Osteoblast (primary cell): ENCODE results near the gene CDH4. TPM values are rescaled to one million over a fixed set of nuclear protein-coding genes. Genes with fewer than 3 reads are reported as not detected.

ENCODE experiments used
- DNase-seq: peaks from one replicate; pipeline ENCODE4 v3.0.0; 2011; ENCODE audit warnings: low spot score, mixed read lengths; ENCODE audit not compliant: insufficient read length; ENCODE audit errors: missing footprints
- H2AFZ ChIP-seq: 2 replicates; pipeline ENCODE4 v1.6.0; 2011; ENCODE audit warnings: mild to moderate bottlenecking, low read length
- H3K27ac ChIP-seq: 2 replicates; pipeline ENCODE4 v1.5.1; 2011; ENCODE audit warnings: mild to moderate bottlenecking, low read depth, low read length, moderate library complexity
- H3K27me3 ChIP-seq: 2 replicates; pipeline ENCODE4 v1.6.0; 2012; ENCODE audit warnings: mild to moderate bottlenecking, control low read depth, inconsistent platforms, low read length, moderate library complexity; ENCODE audit not compliant: insufficient read depth
- H3K36me3 ChIP-seq: 2 replicates; pipeline ENCODE4 v1.5.1; 2011; ENCODE audit warnings: mild to moderate bottlenecking, low read length, control low read depth, moderate library complexity; ENCODE audit not compliant: insufficient read depth
- H3K4me1 ChIP-seq: 2 replicates; pipeline ENCODE4 v1.5.1; 2011; ENCODE audit warnings: mild to moderate bottlenecking, low read length, control low read depth, moderate library complexity; ENCODE audit not compliant: insufficient read depth
- H3K4me2 ChIP-seq: 2 replicates; pipeline ENCODE4 v1.6.0; 2011; ENCODE audit warnings: mild to moderate bottlenecking, low read length; ENCODE audit not compliant: insufficient read depth
- H3K4me3 ChIP-seq: fragments of 200-600 bp; sonication (generic); 3 replicates; pipeline ENCODE4 v1.5.1; 2012; ENCODE audit warnings: mild to moderate bottlenecking, low read length, inconsistent platforms; ENCODE audit not compliant: insufficient read depth
- H3K79me2 ChIP-seq: 2 replicates; pipeline ENCODE4 v1.6.0; 2012; ENCODE audit warnings: mild to moderate bottlenecking, low read length, control low read depth, inconsistent platforms; ENCODE audit not compliant: insufficient read depth
- H3K9me3 ChIP-seq: 2 replicates; pipeline ENCODE4 v1.5.1; 2011; ENCODE audit warnings: low read depth, low read length, control low read depth
- H4K20me1 ChIP-seq: 2 replicates; pipeline ENCODE4 v1.6.0; 2012; ENCODE audit warnings: mild to moderate bottlenecking, low read length, control low read depth; ENCODE audit not compliant: insufficient read depth
- CTCF ChIP-seq: IDR thresholded peaks from 2 replicates; pipeline ENCODE4 v1.5.1; 2011; ENCODE audit warnings: mild to moderate bottlenecking, low read depth, low read length, moderate library complexity; ENCODE audit errors: extremely low read depth
- total RNA-seq: library from RNA; depleted of rRNA; stranded (reverse); fragments of >200 nt; gene quantifications from 2 replicates; pipeline ENCODE4 v1.2.3, GENCODE V29; 2012

CDH4 gene
- total RNA-seq, 1 donor: 1.1 TPM

GRCh38 chr20:61560361-61560853 is 308.3 kb downstream of the CDH4 start:
- peak; percentile 85 for DNase-seq
- Histone ChIP-seq H2AFZ (no peak overlapping the region), H4K20me1 (no peaks in the 10 kb centered on the region), H3K4me1 (peaks cover 10% of the 10 kb centered on the region), H3K27ac (no peak overlapping the region), H3K27me3 (no peaks in the 10 kb centered on the region), H3K4me2 (no peak overlapping the region), H3K4me3 (no peak overlapping the region), H3K36me3 (no peaks in the 10 kb centered on the region), H3K9me3 (no peaks in the 10 kb centered on the region), H3K79me2 (no peaks in the 10 kb centered on the region)
- TF ChIP-seq CTCF: peak; percentile 34

- Histone ChIP-seq H3K4me1 (peaks cover 4% of the 10 kb centered on the region), H3K79me2 (no peaks in the 10 kb centered on the region), H2AFZ (no peak overlapping the region), H3K4me3 (no peak overlapping the region), H4K20me1 (no peaks in the 10 kb centered on the region), H3K36me3 (no peaks in the 10 kb centered on the region), H3K27me3 (no peaks in the 10 kb centered on the region), H3K27ac (no peak overlapping the region), H3K4me2 (no peak overlapping the region), H3K9me3 (no peaks in the 10 kb centered on the region)
- no peak for TF ChIP-seq CTCF
- peak; percentile 60 for DNase-seq
Observed at GRCh38 chr20:61561111-61561830, 309.2 kb downstream of the CDH4 start.

- Histone ChIP-seq H2AFZ (no peak overlapping the region), H3K27ac (no peak overlapping the region), H4K20me1 (no peaks in the 10 kb centered on the region), H3K4me3 (no peak overlapping the region), H3K4me2 (no peak overlapping the region), H3K36me3 (no peaks in the 10 kb centered on the region), H3K4me1 (peaks cover 4% of the 10 kb centered on the region), H3K9me3 (no peaks in the 10 kb centered on the region), H3K79me2 (no peaks in the 10 kb centered on the region), H3K27me3 (no peaks in the 10 kb centered on the region)
- no peak for TF ChIP-seq CTCF
- peak; percentile 55 for DNase-seq
Observed at GRCh38 chr20:61562491-61562890, 310.4 kb downstream of the CDH4 start.

- TF ChIP-seq CTCF: no peak
Observed at GRCh38 chr20:61562897-61563504, 310.9 kb downstream of the CDH4 start.

More at GRCh38 chr20:61562897-61563504, 310.9 kb downstream of the CDH4 start:
- peak; percentile 43 for DNase-seq
- H3K9me3 ChIP-seq: no peaks in the 10 kb centered on the region
- no peaks in the 10 kb centered on the region for H4K20me1 ChIP-seq
- no peaks in the 10 kb centered on the region for H3K27me3 ChIP-seq
- H3K4me2 ChIP-seq: no peak overlapping the region
- H3K27ac ChIP-seq: no peak overlapping the region
- H2AFZ ChIP-seq: no peak overlapping the region
- H3K4me3 ChIP-seq: no peak overlapping the region
- H3K79me2 ChIP-seq: no peaks in the 10 kb centered on the region
- H3K36me3 ChIP-seq: no peaks in the 10 kb centered on the region
- H3K4me1 ChIP-seq: peaks cover 4% of the 10 kb centered on the region
